Kidney glomerular epithelial cell (primary cell): ENCODE measurements around the gene SLC4A2.
A peak's percentile ranks its signal among the peaks of the same experiment; 100 is the strongest.

Experiments
- DNase-seq: peaks from one replicate; lab custom pipeline; 2025; lab: John Stamatoyannopoulos, UW

SLC4A2 gene

GRCh38 chr7:151043959-151044358 lies 15.4 kb upstream of the SLC4A2 start:
- no peak for DNase-seq

DNA sequence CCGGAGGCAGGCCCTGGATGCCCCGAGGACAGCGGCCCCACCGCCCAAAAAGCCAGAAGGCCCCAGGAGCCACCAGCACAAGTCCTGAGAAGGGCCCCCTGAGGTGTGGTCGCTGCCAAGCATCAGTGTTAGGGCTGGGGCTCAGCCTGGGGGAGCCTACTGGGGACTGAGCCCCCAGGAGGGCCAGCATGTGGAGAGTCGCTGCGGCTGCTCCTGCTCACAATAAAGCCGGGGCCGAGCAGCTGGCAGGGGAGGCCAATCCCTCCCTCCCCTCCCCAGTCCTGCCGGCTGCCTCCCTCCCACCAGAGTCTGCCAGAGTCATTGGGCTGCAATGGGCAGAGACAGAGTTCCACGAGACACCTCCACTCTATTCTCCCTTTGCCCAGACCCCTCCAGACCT lies 14.1 kb upstream of the SLC4A2 start:
- no peak for DNase-seq

GRCh38 chr7:151045967-151046366 lies 13.4 kb upstream of the SLC4A2 start:
- no peak for DNase-seq

- DNase-seq, result no peak
Measured at GRCh38 chr7:151046603-151047573, 12.5 kb upstream of the SLC4A2 start.

DNA sequence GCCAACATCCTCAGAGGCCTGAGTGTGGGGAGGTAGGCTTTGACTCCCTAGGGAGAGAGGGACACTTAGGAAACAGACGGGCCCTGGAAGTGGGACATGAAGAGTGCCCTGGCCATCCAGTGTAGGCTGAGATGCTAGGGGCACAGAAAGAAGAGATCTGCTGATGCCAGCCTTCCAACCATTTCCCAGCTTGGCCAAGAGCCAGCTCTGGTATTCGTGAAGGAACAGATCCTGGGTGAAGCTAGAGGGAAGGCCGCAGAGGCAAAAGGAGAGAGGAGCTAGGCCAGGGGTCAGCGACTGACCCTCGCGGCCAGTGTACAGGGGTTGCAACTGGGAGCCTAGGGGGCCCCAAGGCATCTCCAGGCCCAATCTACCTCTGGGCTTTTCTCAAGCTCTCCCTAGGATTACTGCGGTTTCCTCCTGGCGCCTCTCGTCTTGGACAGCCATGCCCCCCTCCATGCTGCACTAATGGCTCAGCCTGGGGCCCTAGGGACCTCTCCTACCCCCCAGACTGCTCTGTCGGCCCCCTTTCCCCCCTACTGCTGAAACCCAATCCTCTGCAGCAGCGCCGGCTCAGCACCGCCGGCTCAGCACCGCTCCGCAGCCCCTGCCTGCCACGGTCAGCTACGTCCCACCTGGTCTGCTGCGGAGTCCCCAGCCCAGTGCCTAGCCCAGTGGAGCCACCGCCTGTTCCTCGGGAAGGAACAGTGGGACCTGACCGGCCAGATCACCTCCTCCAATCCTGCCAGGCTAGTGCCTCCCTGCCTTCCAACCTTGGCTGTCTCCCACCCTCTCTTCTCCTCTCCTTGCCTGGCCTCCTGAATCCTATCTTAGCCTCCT lies 11.2 kb upstream of the SLC4A2 start, which contains the start of gene ASIC3:
TSS of gene ASIC3 (plus strand) at position 556 of the 840 bp plus-strand sequence. CDS start 355 bp downstream, outside the sequence.
- no peak for DNase-seq

GRCh38 chr7:151048911-151049463 lies 10.4 kb upstream of the SLC4A2 start:
- no peak for DNase-seq

DNA sequence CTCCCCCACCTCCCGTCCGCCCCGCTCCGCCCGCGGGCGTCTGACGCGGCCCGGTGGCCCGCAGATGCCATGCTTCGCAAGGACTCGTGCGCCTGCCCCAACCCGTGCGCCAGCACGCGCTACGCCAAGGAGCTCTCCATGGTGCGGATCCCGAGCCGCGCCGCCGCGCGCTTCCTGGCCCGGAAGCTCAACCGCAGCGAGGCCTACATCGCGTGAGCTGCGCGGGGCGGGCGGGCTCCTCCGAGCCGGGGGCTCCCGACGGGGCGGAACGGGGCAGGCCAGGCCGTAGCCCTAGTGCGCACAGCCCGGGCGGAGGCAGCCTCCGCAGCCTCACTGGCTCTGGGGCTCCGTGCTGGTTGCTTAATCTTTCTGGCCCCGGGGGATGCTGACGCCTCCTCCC lies 8.3 kb upstream of the SLC4A2 start:
- peak; percentile 22 for DNase-seq

- DNase-seq, result no peak
Measured at GRCh38 chr7:151053096-151053495, 6.3 kb upstream of the SLC4A2 start.

DNA sequence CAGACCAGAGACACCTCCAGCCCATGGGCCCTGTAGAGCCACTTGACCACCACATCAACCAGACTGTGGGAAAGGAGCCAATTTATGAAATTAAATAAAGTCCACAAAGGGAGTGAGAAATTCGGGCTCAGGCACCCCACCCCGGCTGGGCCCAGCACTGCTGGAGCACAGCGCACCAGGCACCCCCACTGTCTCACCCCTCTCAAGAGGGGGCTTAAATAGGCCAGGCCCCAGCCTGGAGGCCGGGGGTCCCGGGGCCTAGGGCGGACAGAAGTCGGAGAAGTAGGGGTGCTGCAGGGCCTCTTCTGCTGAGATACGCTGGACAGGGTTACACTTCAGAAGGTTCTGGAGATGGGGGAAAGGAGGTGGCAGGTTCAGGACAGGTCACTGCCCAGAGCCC lies 5.6 kb upstream of the SLC4A2 start:
- DNase-seq, result no peak

DNA sequence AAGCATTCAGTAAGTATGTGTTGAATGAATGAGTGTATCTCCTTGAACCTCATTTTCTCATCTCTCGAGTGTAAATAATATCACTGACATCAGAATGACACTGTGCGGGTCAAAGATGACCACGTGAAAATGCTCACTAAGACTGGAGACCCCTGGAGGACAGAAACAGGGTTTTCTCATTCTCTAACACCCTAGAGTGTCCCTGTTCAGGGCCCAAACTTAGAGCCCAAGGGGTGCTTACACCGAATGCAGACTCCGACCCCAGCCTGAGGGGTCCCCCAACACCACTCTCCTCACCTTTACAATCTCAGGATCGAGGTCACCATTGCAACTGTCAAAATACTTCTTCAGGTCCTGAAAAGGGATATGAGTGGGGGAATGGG lies 3.1 kb upstream of the SLC4A2 start:
- no peak for DNase-seq

GRCh38 chr7:151056666-151057505 lies 2.5 kb upstream of the SLC4A2 start:
- no peak for DNase-seq

DNA sequence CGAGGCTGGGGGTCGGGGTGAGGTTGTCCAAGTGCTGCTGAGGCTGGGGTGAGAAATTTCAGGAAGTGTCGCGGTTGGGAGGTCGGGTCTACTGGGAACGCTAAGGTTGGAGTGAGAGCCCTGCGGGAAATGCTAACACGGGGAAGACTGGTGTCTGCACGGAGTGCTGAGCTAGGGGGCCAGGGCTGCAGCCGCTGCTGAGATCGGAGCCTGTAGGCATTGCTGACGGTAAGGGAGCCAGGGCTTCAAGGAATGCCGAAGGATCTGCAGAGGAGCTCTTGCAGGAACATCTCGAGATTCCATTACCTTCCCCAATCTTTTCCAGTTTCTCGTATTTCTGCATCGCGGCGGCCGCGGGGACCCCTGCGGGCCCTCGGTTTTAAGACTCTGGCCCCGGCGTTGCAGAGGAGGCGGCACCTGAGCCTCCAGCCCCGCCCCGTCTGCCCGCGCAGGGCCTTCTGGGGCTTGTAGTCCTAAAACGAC lies 1.8 kb upstream of the SLC4A2 start, which contains the start of gene CDK5:
TSS of gene CDK5 (minus strand) at position 392 of the 483 bp plus-strand sequence. CDS start at position 343, 49 bp downstream.
- no peak for DNase-seq

GRCh38 chr7:151057989-151058780 lies 1.2 kb upstream of the SLC4A2 start:
- peak; percentile 99 for DNase-seq

GRCh38 chr7:151058781-151059366 lies 515 bp upstream of the SLC4A2 start:
- DNase-seq, result no peak

DNA sequence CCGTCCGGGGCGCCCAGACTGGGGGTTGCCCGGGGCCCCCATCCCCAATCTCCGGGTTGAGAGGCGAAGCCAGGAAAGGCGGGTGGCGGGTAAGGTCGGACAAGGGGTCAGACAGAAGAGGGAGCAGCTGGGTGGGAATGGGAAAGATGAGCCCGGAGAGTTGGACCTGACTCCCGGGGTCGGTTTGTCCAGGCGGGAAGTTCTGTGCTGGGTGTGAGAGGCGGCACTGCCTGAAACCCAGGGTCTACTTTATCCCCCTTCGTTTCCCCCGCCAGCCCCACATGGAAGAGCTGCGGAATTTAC lies 675 bp downstream of the SLC4A2 start:
- DNase-seq, result no peak

- DNase-seq, result peak; percentile 51
Measured at GRCh38 chr7:151060416-151061212, 1.2 kb downstream of the SLC4A2 start.

GRCh38 chr7:151061213-151062110 lies 2.1 kb downstream of the SLC4A2 start:
- no peak for DNase-seq

DNA sequence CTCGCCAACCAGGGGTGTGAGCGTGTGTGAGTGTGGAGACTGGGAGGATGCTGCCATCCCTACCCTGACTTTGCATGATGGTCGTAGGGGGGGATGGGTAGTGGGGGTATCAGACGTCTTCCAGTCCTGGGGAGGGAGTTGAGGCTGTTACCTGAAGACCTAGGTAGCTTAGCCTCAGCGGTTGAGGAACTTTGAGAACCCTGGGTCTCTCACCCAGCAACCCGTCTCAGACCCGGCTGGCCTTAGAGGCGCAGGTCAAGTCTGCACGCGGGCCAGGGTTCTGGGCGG lies 2.7 kb downstream of the SLC4A2 start:
- DNase-seq, result no peak
